HL-60 (cell line): ENCODE results near the gene PIK3R3.

Experiments
- CTCF ChIP-seq: IDR thresholded peaks from one replicate; pipeline ENCODE4 v1.5.1; 2011; ENCODE audit warnings: low read length, control low read depth, inconsistent platforms; ENCODE audit not compliant: insufficient read depth
- GABPA ChIP-seq: IDR thresholded peaks from 2 replicates; pipeline ENCODE4 v1.6.1; 2012; ENCODE audit warnings: low read depth
- POLR2AphosphoS5 ChIP-seq: IDR thresholded peaks from 2 replicates; pipeline ENCODE4 v1.6.1; 2012; ENCODE audit warnings: low read depth
- REST ChIP-seq: IDR thresholded peaks from 2 replicates; pipeline ENCODE4 v1.6.1; 2012; ENCODE audit warnings: low read depth; ENCODE audit not compliant: insufficient replicate concordance
- SPI1 ChIP-seq: IDR thresholded peaks from 2 replicates; pipeline ENCODE4 v1.6.1; 2012; ENCODE audit warnings: low read depth, mild to moderate bottlenecking, borderline replicate concordance

GRCh38 chr1:46160212-46160611 lies 27.8 kb upstream of the PIK3R3 start:
- TF ChIP-seq CTCF (no peak), POLR2AphosphoS5 (no peak), REST (no peak), SPI1 (no peak), GABPA (no peak)
